ENCODE measurements around the gene BCAR3.

Gene BCAR3

GRCh38 chr1:93690921-93691789 lies 9.5 kb upstream of the BCAR3 start:
- no peak for DNase-seq (ENCODE audit: low spot score)
- in situ Hi-C loops (cut with MboI; ENCODE audit: low sequenced_read_pairs, unreplicated experiment): no loop called here
- no peak for TF ChIP-seq CTCF (IDR thresholded peaks at IDR 0.05; ENCODE audit: borderline replicate concordance, control extremely low read depth, extremely low read depth, insufficient read depth, missing control alignments)

- in situ Hi-C loops (cut with MboI; ENCODE audit: low sequenced_read_pairs, unreplicated experiment): no loop called here
Observed at GRCh38 chr1:93690341-93690740, 8.7 kb upstream of the BCAR3 start.

GRCh38 chr1:93689521-93690223 lies 8.0 kb upstream of the BCAR3 start:
- no peak for DNase-seq (ENCODE audit: low spot score)
- in situ Hi-C loops (cut with MboI; ENCODE audit: low sequenced_read_pairs, unreplicated experiment): no loop called here
- no peak for TF ChIP-seq CTCF (IDR thresholded peaks at IDR 0.05; ENCODE audit: borderline replicate concordance, control extremely low read depth, extremely low read depth, insufficient read depth, missing control alignments)

More at GRCh38 chr1:93690341-93690740, 8.7 kb upstream of the BCAR3 start:
- TF ChIP-seq CTCF (IDR thresholded peaks at IDR 0.05; ENCODE audit: borderline replicate concordance, control extremely low read depth, extremely low read depth, insufficient read depth, missing control alignments): no peak
- no peak for DNase-seq (ENCODE audit: low spot score)

- DNase-seq (ENCODE audit: low spot score): no peak
- in situ Hi-C loops (cut with MboI; ENCODE audit: low sequenced_read_pairs, unreplicated experiment): no loop called here
- no peak for TF ChIP-seq CTCF (IDR thresholded peaks at IDR 0.05; ENCODE audit: borderline replicate concordance, control extremely low read depth, extremely low read depth, insufficient read depth, missing control alignments)
Observed at GRCh38 chr1:93687542-93687941, 5.9 kb upstream of the BCAR3 start.

- DNase-seq (ENCODE audit: low spot score): no peak
- in situ Hi-C loops (cut with MboI; ENCODE audit: low sequenced_read_pairs, unreplicated experiment): no loop called here
- TF ChIP-seq CTCF (IDR thresholded peaks at IDR 0.05; ENCODE audit: borderline replicate concordance, control extremely low read depth, extremely low read depth, insufficient read depth, missing control alignments): no peak
Observed at GRCh38 chr1:93686504-93687250, 5.0 kb upstream of the BCAR3 start.

- no peak for DNase-seq (ENCODE audit: low spot score)
- in situ Hi-C loops (cut with MboI; ENCODE audit: low sequenced_read_pairs, unreplicated experiment): no loop called here
- TF ChIP-seq CTCF (IDR thresholded peaks at IDR 0.05; ENCODE audit: borderline replicate concordance, control extremely low read depth, extremely low read depth, insufficient read depth, missing control alignments): no peak
Observed at GRCh38 chr1:93685918-93686317, 4.3 kb upstream of the BCAR3 start.

All from GM13976 (cell line).